Neural progenitor cell (in vitro differentiated cells): Measurements from ENCODE around the gene RSBN1L.

Experiments
- EZH2 ChIP-seq: fragments of 200-600 bp; sonication (generic); IDR thresholded peaks from 2 replicates; pipeline ENCODE4 v1.6.1; 2017; ENCODE audit warnings: antibody characterized with exemption, mild to moderate bottlenecking, moderate library complexity
- EZH2phosphoT487 ChIP-seq: fragments of 200-600 bp; sonication (generic); IDR thresholded peaks from 2 replicates; pipeline ENCODE4 v1.6.1; 2017; ENCODE audit warnings: antibody characterized with exemption
- TF ChIP-seq, protein P1 (sequence below): fragments of 200-600 bp; sonication (generic); IDR thresholded peaks from 2 replicates; pipeline ENCODE4 v1.5.1; 2017; ENCODE audit warnings: antibody characterized with exemption, mild to moderate bottlenecking

DNA sequence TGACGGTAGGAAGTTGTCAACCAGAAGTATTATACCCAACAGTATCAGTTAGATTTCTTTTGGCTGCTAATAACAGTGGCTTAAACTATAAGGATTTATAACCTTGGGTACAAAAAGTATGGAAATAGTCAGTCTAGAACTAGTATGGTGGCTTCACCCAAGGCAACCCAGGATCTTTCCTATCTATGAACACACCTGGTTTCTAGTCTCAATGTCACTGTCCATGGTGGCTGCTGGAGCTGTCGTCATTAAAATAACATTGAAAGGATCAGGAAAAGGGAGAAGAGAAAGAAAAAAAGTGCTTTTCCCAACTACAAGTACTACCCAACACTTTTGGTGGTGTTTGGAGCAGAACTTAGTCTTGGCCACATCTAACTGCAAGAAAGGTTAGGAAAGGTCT, 130.0 kb downstream of the RSBN1L start:
- TF ChIP-seq, protein P1, sequence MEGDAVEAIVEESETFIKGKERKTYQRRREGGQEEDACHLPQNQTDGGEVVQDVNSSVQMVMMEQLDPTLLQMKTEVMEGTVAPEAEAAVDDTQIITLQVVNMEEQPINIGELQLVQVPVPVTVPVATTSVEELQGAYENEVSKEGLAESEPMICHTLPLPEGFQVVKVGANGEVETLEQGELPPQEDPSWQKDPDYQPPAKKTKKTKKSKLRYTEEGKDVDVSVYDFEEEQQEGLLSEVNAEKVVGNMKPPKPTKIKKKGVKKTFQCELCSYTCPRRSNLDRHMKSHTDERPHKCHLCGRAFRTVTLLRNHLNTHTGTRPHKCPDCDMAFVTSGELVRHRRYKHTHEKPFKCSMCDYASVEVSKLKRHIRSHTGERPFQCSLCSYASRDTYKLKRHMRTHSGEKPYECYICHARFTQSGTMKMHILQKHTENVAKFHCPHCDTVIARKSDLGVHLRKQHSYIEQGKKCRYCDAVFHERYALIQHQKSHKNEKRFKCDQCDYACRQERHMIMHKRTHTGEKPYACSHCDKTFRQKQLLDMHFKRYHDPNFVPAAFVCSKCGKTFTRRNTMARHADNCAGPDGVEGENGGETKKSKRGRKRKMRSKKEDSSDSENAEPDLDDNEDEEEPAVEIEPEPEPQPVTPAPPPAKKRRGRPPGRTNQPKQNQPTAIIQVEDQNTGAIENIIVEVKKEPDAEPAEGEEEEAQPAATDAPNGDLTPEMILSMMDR: no peak
- TF ChIP-seq EZH2 (no peak), EZH2phosphoT487 (no peak)
